NT2/D1 (cell line): ENCODE data around the gene DPYSL5.

Experiments used
- DNase-seq: peaks from one replicate; pipeline ENCODE4 v3.0.0-alpha.2; 2011; ENCODE audit warnings: low read depth, low spot score
- H3K27me3 ChIP-seq: 2 replicates; pipeline ENCODE4 v1.6.0; 2011; ENCODE audit warnings: mild to moderate bottlenecking; ENCODE audit not compliant: insufficient read length, insufficient read depth
- H3K36me3 ChIP-seq: 2 replicates; pipeline ENCODE4 v1.6.1; 2011; ENCODE audit warnings: mild to moderate bottlenecking, low read length, mixed read lengths; ENCODE audit not compliant: insufficient read depth, insufficient read length
- H3K4me1 ChIP-seq: 2 replicates; pipeline ENCODE4 v1.5.1; 2011; ENCODE audit not compliant: insufficient read depth, insufficient read length
- H3K4me3 ChIP-seq: 2 replicates; pipeline ENCODE4 v1.5.1; 2011; ENCODE audit warnings: low read depth; ENCODE audit not compliant: insufficient read length
- H3K9ac ChIP-seq: 2 replicates; pipeline ENCODE4 v1.6.0; 2011; ENCODE audit warnings: low read depth; ENCODE audit not compliant: insufficient read length
- H3K9me3 ChIP-seq: 2 replicates; pipeline ENCODE4 v1.5.1; 2011; ENCODE audit warnings: mild to moderate bottlenecking, low read length; ENCODE audit not compliant: insufficient read depth
- SUZ12 ChIP-seq: IDR thresholded peaks from 2 replicates; pipeline ENCODE4 v1.6.1; 2011; ENCODE audit not compliant: insufficient read length, insufficient read depth; ENCODE audit errors: extremely low read depth
- YY1 ChIP-seq: IDR thresholded peaks from 2 replicates; pipeline ENCODE4 v1.6.1; 2011; ENCODE audit not compliant: insufficient read length, insufficient read depth
- ZNF274 ChIP-seq: IDR thresholded peaks from 2 replicates; pipeline ENCODE4 v1.6.1; 2011; ENCODE audit warnings: mild to moderate bottlenecking, low read depth, low read length

DPYSL5 gene

GRCh38 chr2:26924731-26925099 is 76.8 kb downstream of the DPYSL5 start:
- no peaks in the 10 kb centered on the region for H3K36me3 ChIP-seq
- H3K9ac ChIP-seq: no peak overlapping the region
- no peak overlapping the region for H3K4me3 ChIP-seq
- no peak for DNase-seq
- H3K27me3 ChIP-seq: no peaks in the 10 kb centered on the region
- TF ChIP-seq ZNF274: no peak
- no peak for TF ChIP-seq SUZ12
- TF ChIP-seq YY1: no peak
- peaks cover 3% of the 10 kb centered on the region for H3K4me1 ChIP-seq
- no peaks in the 10 kb centered on the region for H3K9me3 ChIP-seq

DNA sequence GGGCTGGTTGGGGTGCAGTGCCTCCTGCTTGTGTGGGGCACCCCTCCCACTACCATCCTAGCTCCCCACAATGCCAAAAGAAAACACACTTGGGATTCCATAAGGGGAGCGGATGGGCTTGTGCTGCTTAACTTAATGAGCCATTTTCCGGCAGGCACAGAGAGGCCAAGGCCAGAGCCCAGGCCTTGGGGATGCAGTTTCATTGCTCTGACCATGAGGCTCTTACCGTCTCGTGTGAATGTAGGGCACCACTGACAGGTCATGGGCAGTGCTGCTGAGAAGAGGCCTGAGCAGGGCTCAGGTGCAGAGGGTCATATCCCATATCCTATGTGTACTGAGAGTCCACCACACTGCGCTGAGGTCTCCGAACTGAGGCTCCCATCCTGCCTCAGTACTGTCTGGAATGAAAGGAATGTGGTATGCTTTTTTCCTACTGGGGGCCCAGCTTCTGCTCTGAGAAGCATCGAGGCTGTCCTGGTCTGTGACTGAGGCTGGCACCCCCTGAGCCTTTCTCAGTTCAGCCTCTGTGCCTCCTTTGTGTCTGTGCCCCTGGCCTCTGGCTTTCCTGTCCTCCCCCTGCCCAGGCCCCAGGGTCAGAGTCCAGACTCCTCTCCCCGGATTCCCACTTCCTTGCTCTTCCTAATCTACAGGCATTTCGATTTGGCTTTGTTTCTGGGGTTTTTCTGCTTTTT is 77.3 kb downstream of the DPYSL5 start:
- Histone ChIP-seq H3K4me1 (peaks cover 3% of the 10 kb centered on the region), H3K4me3 (no peak overlapping the region), H3K9ac (no peak overlapping the region), H3K27me3 (no peaks in the 10 kb centered on the region), H3K36me3 (no peaks in the 10 kb centered on the region), H3K9me3 (no peaks in the 10 kb centered on the region)
- no peak for DNase-seq
- no peak for TF ChIP-seq ZNF274
- TF ChIP-seq YY1: no peak
- no peak for TF ChIP-seq SUZ12

GRCh38 chr2:26927221-26927620 is 79.3 kb downstream of the DPYSL5 start:
- DNase-seq: no peak
- Histone ChIP-seq H3K9ac (no peak overlapping the region), H3K36me3 (no peaks in the 10 kb centered on the region), H3K9me3 (no peaks in the 10 kb centered on the region), H3K27me3 (no peaks in the 10 kb centered on the region), H3K4me1 (peaks cover 3% of the 10 kb centered on the region), H3K4me3 (no peak overlapping the region)
- TF ChIP-seq YY1: no peak
- no peak for TF ChIP-seq ZNF274
- no peak for TF ChIP-seq SUZ12

GRCh38 chr2:26932974-26933373 is 85.0 kb downstream of the DPYSL5 start:
- no peaks in the 10 kb centered on the region for H3K27me3 ChIP-seq
- no peak for TF ChIP-seq SUZ12
- TF ChIP-seq YY1: no peak
- no peak for TF ChIP-seq ZNF274
- H3K9ac ChIP-seq: no peak overlapping the region
- H3K4me3 ChIP-seq: no peak overlapping the region
- DNase-seq: no peak
- H3K4me1 ChIP-seq: no peaks in the 10 kb centered on the region
- H3K9me3 ChIP-seq: no peaks in the 10 kb centered on the region
- H3K36me3 ChIP-seq: no peaks in the 10 kb centered on the region

DNA sequence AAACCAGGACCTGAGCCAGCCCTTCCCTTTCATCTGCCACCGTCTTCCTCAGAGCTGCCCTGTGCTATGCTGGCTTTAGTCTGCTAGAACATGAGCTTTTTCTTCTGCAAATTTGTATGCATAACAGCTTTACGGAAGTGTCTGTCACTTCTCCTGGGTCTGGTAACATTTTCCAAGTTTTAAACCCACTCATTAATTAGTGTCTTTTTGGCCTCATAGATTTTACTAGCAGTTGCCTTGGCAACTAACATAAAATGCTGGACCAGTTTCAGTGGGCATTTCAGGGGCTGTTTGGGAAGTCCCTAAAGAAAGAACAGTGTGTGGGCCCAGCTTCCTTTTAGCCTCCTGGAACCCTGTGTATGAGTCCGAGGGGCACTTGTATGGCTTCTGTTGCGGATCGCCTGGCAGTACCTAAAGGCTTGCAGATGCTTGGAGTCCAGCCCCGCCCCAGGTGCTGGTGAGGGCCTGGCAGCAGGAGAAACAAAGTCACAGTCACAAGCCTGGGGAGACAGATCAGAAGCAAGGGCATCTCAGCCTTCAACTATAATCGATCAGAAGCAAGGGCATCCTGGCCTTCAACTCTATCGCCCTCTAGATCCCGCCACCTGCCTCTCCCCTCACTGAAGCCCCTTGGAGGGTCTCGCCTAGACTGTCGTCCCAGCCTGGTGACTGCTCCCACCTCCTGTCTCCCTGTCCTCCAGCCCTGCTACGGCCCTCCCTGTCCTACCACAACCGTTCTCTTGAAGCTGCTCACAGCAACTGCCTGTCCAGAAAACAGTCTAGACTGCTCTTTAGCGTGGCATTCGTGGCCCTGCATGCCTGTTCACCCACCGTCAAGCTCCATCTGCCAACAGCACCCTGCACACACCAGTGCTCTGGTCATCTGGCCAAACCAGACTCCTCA is 85.8 kb downstream of the DPYSL5 start:
- Histone ChIP-seq H3K9ac (no peak overlapping the region), H3K9me3 (no peaks in the 10 kb centered on the region), H3K27me3 (no peaks in the 10 kb centered on the region), H3K4me1 (no peaks in the 10 kb centered on the region), H3K36me3 (no peaks in the 10 kb centered on the region), H3K4me3 (no peak overlapping the region)
- TF ChIP-seq SUZ12: no peak
- TF ChIP-seq YY1: no peak
- no peak for TF ChIP-seq ZNF274
- DNase-seq: no peak

DNA sequence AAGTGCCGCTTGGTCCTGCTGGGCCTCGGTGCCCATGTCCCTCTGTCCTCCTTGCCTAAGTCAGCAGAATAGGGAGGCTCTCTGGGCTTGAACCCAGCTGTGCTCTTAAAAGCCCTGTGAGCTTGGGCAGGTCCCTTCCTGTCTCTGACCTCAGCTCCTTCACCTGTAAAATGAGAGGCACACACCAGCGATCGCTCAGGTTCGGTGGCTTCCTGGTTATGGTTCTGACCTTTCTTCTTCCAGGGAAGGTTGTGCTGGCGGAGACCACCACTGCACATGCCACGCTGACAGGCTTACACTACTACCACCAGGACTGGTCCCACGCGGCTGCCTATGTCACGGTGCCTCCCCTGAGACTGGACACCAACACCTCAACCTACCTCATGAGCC is 86.4 kb downstream of the DPYSL5 start:
- Histone ChIP-seq H3K9ac (no peak overlapping the region), H3K4me3 (no peak overlapping the region), H3K9me3 (no peaks in the 10 kb centered on the region), H3K27me3 (no peaks in the 10 kb centered on the region), H3K4me1 (no peaks in the 10 kb centered on the region), H3K36me3 (no peaks in the 10 kb centered on the region)
- no peak for DNase-seq
- TF ChIP-seq ZNF274: no peak
- TF ChIP-seq SUZ12: no peak
- TF ChIP-seq YY1: no peak

GRCh38 chr2:26934985-26935384 is 87.1 kb downstream of the DPYSL5 start:
- Histone ChIP-seq H3K4me1 (no peaks in the 10 kb centered on the region), H3K9ac (no peak overlapping the region), H3K9me3 (no peaks in the 10 kb centered on the region), H3K4me3 (no peak overlapping the region), H3K36me3 (peaks cover 2% of the 10 kb centered on the region), H3K27me3 (no peaks in the 10 kb centered on the region)
- TF ChIP-seq SUZ12: no peak
- no peak for TF ChIP-seq ZNF274
- TF ChIP-seq YY1: no peak
- no peak for DNase-seq
